ENCODE measurements around the gene HPSE2.

The HPSE2 gene

GRCh38 chr10:98676895-98677294, 558.8 kb downstream of the HPSE2 start:
- DNase-seq (ENCODE audit: low read depth): no peak

- no peak for DNase-seq (ENCODE audit: low read depth)
Measured at GRCh38 chr10:98675902-98676301, 559.8 kb downstream of the HPSE2 start.

GRCh38 chr10:98673171-98673782, 562.4 kb downstream of the HPSE2 start:
- no peak for DNase-seq (ENCODE audit: low read depth)

GRCh38 chr10:98667081-98667480, 568.6 kb downstream of the HPSE2 start:
- no peak for DNase-seq (ENCODE audit: low read depth)

GRCh38 chr10:98666276-98666675, 569.4 kb downstream of the HPSE2 start:
- no peak for DNase-seq (ENCODE audit: low read depth)

- DNase-seq (ENCODE audit: low read depth): no peak
Measured at GRCh38 chr10:98664329-98665042, 571.2 kb downstream of the HPSE2 start.

GRCh38 chr10:98659951-98660350, 575.7 kb downstream of the HPSE2 start:
- no peak for DNase-seq (ENCODE audit: low read depth)

GRCh38 chr10:98655492-98655891, 580.2 kb downstream of the HPSE2 start:
- DNase-seq (ENCODE audit: low read depth): no peak

GRCh38 chr10:98649170-98649569, 586.5 kb downstream of the HPSE2 start:
- DNase-seq (ENCODE audit: low read depth): no peak

- DNase-seq (ENCODE audit: low read depth): no peak
Measured at GRCh38 chr10:98646998-98647917, 588.4 kb downstream of the HPSE2 start.

GRCh38 chr10:98644466-98644865, 591.2 kb downstream of the HPSE2 start:
- DNase-seq (ENCODE audit: low read depth): no peak

GRCh38 chr10:98642281-98642680, 593.4 kb downstream of the HPSE2 start:
- no peak for DNase-seq (ENCODE audit: low read depth)

- DNase-seq (ENCODE audit: low read depth): no peak
Measured at GRCh38 chr10:98638920-98639319, 596.7 kb downstream of the HPSE2 start.

GRCh38 chr10:98636921-98637329, 598.7 kb downstream of the HPSE2 start:
- no peak for DNase-seq (ENCODE audit: low read depth)

GRCh38 chr10:98632456-98633150, 603.0 kb downstream of the HPSE2 start:
- DNase-seq (ENCODE audit: low read depth): no peak

GRCh38 chr10:98628206-98628605, 607.4 kb downstream of the HPSE2 start:
- no peak for DNase-seq (ENCODE audit: low read depth)

GRCh38 chr10:98627711-98628110, 607.9 kb downstream of the HPSE2 start:
- no peak for DNase-seq (ENCODE audit: low read depth)

GRCh38 chr10:98624963-98625362, 610.7 kb downstream of the HPSE2 start:
- DNase-seq (ENCODE audit: low read depth): no peak

GRCh38 chr10:98623176-98623575, 612.5 kb downstream of the HPSE2 start:
- DNase-seq (ENCODE audit: low read depth): no peak

- no peak for DNase-seq (ENCODE audit: low read depth)
Measured at GRCh38 chr10:98621630-98622029, 614.0 kb downstream of the HPSE2 start.

- no peak for DNase-seq (ENCODE audit: low read depth)
Measured at GRCh38 chr10:98620503-98620902, 615.1 kb downstream of the HPSE2 start.

GRCh38 chr10:98619446-98619845, 616.2 kb downstream of the HPSE2 start:
- no peak for DNase-seq (ENCODE audit: low read depth)
